Measurements from ENCODE around the gene UGT2B28.
"Not testable (repeated sequence)": the region's sequence is repeated elsewhere in the genome, so short reads cannot be mapped to it uniquely, and the experiment has no call there.

The UGT2B28 gene

GRCh38 chr4:69343558-69344420, 63.5 kb downstream of the UGT2B28 start:
- DNase-seq, result not testable (repeated sequence)

Measured in left hindlimb (tissue), 1 donor.